HG03457 (cell line): Measurements from ENCODE around the gene DLEU7.

Source experiments
- ATAC-seq: cut with Tn5 transposase; IDR thresholded peaks from one replicate; pipeline ENCODE4 v1.9.1; 2021; ENCODE audit warnings: moderate number of reproducible peaks; ENCODE audit not compliant: unreplicated experiment

Gene DLEU7

DNA sequence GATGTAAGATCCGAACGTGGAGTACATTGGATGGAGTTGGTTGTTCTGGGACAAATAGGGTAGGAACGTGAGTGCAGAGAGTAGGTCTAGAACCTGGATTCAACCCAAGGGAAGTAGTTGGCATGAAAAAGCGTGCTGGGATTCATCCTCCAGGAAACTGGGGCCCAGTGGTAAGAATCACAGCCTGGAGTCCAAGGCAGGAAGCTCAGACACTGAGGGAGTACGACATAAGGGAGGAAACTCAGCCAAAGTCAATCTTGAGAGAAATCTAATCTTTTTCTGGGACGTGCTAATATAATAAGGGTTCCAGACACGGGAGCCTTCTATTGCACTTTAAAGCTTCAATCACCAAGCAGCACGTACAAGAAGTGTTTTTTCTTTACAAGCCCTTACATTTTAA, 46.4 kb downstream of the DLEU7 start:
- ATAC-seq, result no peak

- ATAC-seq, result no peak
These were observed 47.0 kb downstream of the DLEU7 start for GRCh38 chr13:50796463-50796862.

DNA sequence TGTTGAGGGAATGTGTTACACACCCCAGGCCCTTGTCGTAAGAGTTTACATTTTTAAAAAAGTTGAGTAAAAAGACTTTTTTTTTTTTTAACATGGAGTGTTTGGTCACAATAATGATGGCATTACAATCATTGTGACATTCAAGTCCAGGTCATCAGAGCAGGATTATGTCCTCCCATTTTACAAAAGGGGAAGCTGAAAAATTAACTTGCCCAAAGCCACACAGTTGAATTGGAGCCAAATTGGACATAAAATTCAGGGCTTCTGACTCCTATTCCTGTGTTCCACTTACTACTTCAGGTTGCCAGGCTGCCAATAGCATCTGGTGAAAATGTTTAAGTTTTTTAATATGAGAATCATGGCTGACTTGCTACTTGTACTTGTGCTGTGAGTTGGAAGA, 49.3 kb downstream of the DLEU7 start:
- ATAC-seq, result no peak

GRCh38 chr13:50793026-50793425, 50.5 kb downstream of the DLEU7 start:
- no peak for ATAC-seq

- no peak for ATAC-seq
These were observed 54.8 kb downstream of the DLEU7 start for GRCh38 chr13:50788551-50789210.

DNA sequence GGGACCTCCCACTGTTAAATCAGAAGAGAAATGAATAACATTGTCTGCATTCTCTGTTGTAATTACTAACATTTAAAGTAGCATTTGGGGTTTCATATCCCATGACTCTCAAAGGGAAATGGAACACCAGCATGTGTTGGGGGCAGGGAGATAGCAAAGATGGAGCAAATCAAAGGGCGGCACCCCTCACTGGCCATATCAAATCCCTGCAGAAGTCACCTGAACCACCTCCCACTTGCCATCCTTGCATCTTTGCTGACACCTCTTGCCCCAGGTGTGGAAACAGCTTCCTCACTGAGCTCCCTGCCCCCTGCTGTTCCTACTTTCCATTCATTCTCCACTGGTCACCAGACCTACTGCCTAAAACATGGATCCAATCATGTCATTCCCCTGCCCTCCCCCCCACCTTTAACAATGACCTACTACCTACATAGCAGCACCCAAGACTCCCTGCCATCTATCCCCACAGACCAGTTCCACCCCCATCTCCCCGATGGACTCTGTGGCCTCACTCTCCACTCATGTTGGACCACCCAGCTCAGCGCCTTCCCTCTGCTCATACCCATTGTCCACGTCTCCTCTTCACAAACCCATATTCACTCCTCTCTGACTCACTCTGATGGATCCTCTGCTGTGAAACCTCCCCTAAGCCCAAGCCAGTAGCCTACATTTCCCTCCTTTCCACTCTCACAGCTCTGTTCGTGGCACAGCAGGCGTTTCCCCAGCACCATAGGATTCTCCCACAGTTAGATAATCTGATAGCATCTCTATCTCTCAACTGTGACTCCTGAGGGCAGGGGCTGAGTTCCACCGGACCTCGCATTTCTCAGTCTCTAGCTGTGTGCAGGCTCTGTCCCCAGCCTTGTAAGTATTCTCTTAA, 55.9 kb downstream of the DLEU7 start:
- no peak for ATAC-seq

DNA sequence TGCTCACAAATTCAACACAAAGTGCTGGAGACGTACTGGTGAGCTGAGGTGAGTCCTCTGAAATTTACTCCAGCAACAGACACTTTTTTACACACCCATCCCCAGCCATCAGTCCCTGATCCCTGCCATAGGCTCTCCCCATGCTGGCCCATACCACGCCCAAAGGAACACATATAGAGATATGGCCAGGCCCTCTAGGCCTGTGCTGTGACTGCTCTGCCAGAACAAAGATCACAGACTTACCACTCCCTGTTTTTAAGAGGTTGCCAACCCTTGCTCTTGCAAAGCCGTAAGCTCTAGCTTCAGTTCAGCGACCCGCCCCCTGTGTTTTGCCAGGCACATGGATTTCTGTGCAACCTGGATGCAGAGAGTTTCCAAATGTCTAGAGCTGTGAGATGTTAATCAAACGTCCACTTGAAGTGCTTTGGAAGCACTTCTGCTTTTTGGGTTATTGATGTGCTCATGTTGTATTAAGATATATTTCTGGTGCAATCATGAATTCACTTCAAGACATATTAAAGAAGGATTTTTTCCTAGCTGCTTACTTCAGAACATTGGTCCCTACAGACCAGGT, 59.7 kb downstream of the DLEU7 start:
- ATAC-seq, result no peak

- ATAC-seq, result no peak
These were observed 60.4 kb downstream of the DLEU7 start for GRCh38 chr13:50783066-50783465.

DNA sequence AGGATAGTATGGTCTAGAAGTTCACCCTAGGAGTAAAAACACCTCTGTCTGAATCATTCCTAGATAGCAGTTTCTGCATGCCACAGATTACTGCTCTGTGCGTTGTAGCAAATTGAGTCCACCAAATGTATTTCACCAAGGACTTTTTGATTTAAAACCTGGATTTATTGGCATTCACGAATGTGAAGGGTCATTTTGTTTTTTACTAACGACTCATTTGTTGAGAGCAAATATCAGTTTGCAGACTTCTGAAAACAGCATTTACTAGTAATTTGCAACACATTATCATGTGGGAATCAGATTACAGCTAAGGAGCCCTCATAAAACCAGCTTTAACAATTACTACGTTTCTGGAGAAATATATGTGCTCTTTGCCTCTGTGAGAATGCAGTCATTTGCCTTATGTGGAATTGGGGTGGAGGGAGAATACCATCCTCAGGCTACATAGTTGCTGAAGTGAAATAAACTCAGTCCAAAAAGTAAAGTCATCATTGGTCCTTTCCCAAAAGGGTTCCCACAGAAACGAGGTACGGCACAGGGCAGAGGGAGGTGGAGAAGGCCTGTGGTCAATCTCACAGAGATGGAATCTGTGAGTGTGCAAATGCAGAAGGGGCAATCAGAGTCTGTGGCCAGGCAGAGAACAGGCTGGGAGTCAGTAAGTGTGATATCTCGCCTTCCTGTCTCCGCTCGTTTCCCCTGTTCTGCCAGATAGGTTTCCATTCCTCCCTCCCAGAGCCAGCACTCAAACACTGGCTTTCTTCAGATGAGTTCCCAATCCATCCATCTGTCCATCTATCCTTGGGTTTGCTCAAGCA, 63.1 kb downstream of the DLEU7 start:
- no peak for ATAC-seq

DNA sequence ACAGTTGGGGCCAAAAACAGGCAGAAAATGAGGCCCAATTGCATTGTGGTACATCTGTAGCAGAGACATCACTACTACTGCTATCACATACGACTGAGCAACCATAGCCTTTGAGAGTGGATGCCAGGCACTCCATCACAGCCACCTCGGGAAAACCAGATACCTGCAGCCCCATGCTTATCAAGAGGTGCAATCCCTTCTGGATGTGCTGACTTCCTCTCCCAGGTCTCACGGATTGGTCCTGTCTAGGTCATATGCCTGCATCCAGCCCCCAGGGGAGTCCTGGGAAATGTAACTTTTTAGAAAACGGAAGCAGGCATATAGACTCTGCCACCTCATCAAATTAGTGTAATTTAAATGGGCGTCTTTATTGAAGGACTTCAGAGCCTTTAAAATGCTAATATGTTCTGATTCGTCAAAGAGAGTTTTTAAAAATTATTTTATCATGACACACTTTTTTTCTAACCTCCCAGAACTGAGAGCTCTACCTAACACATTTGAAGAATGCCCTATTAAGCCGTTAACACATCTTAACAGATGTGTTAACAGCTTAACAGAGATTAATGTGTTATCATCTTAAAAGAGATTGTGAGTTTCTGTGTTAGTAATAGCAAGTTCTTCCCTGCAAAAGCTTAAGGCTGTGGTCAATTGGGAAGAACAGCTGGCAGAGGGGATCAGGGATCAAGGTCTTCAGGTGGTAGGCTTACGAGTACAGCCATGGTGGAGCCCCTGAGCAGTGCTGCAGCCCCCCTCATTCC, 63.9 kb downstream of the DLEU7 start:
- no peak for ATAC-seq
